HepG2 (cell line): Measurements from ENCODE around the gene RHOT2. TPM values are rescaled to one million over a fixed set of nuclear protein-coding genes. Genes with fewer than 3 reads are reported as not detected.

Experiments used
- DNMT3B ChIP-seq: conservative IDR thresholded peaks from 2 replicates; pipeline ENCODE4 v1.6.1; 2016; ENCODE audit warnings: missing biosample characterization, control low read depth
- JARID2 ChIP-seq: sonication (generic); formaldehyde crosslinking; IDR thresholded peaks from 2 replicates; pipeline ENCODE4 v1.8.1; 2023; ENCODE audit warnings: missing genetic modification reagents, inconsistent platforms; ENCODE audit not compliant: insufficient replicate concordance
- KAT8 ChIP-seq: IDR thresholded peaks from 2 replicates; pipeline ENCODE4 v1.6.1; 2016; ENCODE audit warnings: missing genetic modification reagents, missing compliant biosample characterization
- POGZ ChIP-seq: sonication (generic); formaldehyde crosslinking; IDR thresholded peaks from 2 replicates; pipeline ENCODE4 v1.4.0; 2020; ENCODE audit warnings: mild to moderate bottlenecking, missing genetic modification reagents
- SETDB1 ChIP-seq: sonication (generic); formaldehyde crosslinking; IDR thresholded peaks from 2 replicates; pipeline ENCODE4 v1.5.1; 2020; ENCODE audit warnings: missing genetic modification reagents, mild to moderate bottlenecking, borderline replicate concordance
- TEAD2 ChIP-seq: sonication (generic); formaldehyde crosslinking; IDR thresholded peaks from 2 replicates; pipeline ENCODE4 v1.9.0; 2021; ENCODE audit warnings: missing genetic modification reagents
- U2AF1 ChIP-seq: fragments of 200-400 bp; formaldehyde crosslinking; optimal IDR thresholded peaks from 2 replicates; pipeline ENCODE3; 2017; ENCODE audit warnings: mild to moderate bottlenecking, low read depth, low read length
- ZFP82 ChIP-seq: sonication (generic); formaldehyde crosslinking; IDR thresholded peaks from 2 replicates; pipeline ENCODE4 v1.5.1; 2020; ENCODE audit warnings: mild to moderate bottlenecking, missing genetic modification reagents, borderline replicate concordance
- ZMYM4 ChIP-seq: sonication (generic); formaldehyde crosslinking; IDR thresholded peaks from 2 replicates; pipeline ENCODE4 v1.8.1; 2023; ENCODE audit warnings: mild to moderate bottlenecking, missing genetic modification reagents
- ZNF253 ChIP-seq: sonication (generic); formaldehyde crosslinking; IDR thresholded peaks from 2 replicates; pipeline ENCODE4 v1.8.0; 2022; ENCODE audit warnings: mild to moderate bottlenecking, missing genetic modification reagents, borderline replicate concordance
- ZNF746 ChIP-seq: sonication (generic); formaldehyde crosslinking; IDR thresholded peaks from 2 replicates; pipeline ENCODE4 v1.8.0; 2022; ENCODE audit warnings: mild to moderate bottlenecking, missing genetic modification reagents
- polyA plus RNA-seq, 8 experiments: library from polyadenylated mRNA; depleted of rRNA in 3 of 8; stranded (reverse) in 7 of 8; unstranded in 1 of 8; fragments of >200 nt; fragmentation: Illumina TruSeq in 4 of 8; extraction: Trizol in 4 of 8; gene quantifications; 2 replicates each; pipeline versions ENCODE4 v1.2.1 to v1.2.3, GENCODE V29; 2011 to 2016; ENCODE audit warnings: low read depth in 4 of 8, missing spikeins in 1 of 8, mixed read lengths in 1 of 8; ENCODE audit not compliant: insufficient read depth in 1 of 8
- total RNA-seq, 5 experiments: library from RNA; depleted of rRNA; stranded (reverse); fragments of >200 nt; fragmentation: Illumina TruSeq; extraction: Trizol; gene quantifications; 2 replicates each; pipeline ENCODE4 v1.2.3, GENCODE V29; 2016; ENCODE audit warnings: low read depth in 1 of 5
- TF ChIP-seq, protein P1 (sequence below): sonication (generic); formaldehyde crosslinking; IDR thresholded peaks from 2 replicates; pipeline ENCODE4 v1.4.0; 2020; ENCODE audit warnings: mild to moderate bottlenecking, missing genetic modification reagents
- TF ChIP-seq, protein P2 (sequence below): sonication (generic); formaldehyde crosslinking; IDR thresholded peaks from 2 replicates; pipeline ENCODE4 v1.8.0; 2022; ENCODE audit warnings: mild to moderate bottlenecking, missing genetic modification reagents; ENCODE audit not compliant: insufficient replicate concordance
- TF ChIP-seq, protein P3 (sequence below): conservative IDR thresholded peaks from 2 replicates; pipeline ENCODE4 v1.6.1; 2018; ENCODE audit warnings: missing genetic modification reagents
- TF ChIP-seq, protein P4 (sequence below): sonication (generic); formaldehyde crosslinking; IDR thresholded peaks from 2 replicates; pipeline ENCODE4 v1.4.0; 2020; ENCODE audit warnings: missing genetic modification reagents, mild to moderate bottlenecking, borderline replicate concordance

RHOT2 gene
- total and polyA plus RNA-seq, 2 of the 13 experiments (the other 11 are each of a cell fraction or from before 2014, with no cell fraction given): 63.6 to 76.9 TPM

DNA sequence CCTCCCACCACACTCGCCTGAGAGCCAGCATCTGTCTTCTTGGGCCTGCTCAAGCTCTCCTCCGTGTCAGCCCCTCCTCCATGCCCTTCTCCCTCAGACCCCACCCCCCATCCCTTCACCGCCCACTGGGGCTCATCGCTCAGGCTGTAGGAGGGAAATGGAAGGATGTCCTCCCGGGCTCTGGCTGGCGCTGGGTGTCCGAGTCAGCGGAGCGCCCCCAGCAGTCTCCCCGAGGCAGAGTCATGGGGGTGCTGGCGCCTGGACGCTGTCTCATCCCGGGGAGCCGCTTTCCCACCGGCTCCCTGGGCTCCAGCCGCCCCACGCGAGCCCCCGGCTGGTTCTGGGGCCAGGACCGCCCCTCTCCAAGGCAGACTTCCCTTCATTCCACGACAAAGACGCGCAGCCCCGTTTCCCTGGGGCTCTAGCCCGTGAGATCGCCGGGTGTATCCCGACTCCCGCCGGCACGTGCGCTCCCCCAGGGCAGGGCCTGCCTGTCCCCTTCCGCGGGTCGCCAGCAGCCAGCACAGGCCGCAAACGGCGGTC, 52.6 kb downstream of the RHOT2 start (continued):
- TF ChIP-seq, protein P1, sequence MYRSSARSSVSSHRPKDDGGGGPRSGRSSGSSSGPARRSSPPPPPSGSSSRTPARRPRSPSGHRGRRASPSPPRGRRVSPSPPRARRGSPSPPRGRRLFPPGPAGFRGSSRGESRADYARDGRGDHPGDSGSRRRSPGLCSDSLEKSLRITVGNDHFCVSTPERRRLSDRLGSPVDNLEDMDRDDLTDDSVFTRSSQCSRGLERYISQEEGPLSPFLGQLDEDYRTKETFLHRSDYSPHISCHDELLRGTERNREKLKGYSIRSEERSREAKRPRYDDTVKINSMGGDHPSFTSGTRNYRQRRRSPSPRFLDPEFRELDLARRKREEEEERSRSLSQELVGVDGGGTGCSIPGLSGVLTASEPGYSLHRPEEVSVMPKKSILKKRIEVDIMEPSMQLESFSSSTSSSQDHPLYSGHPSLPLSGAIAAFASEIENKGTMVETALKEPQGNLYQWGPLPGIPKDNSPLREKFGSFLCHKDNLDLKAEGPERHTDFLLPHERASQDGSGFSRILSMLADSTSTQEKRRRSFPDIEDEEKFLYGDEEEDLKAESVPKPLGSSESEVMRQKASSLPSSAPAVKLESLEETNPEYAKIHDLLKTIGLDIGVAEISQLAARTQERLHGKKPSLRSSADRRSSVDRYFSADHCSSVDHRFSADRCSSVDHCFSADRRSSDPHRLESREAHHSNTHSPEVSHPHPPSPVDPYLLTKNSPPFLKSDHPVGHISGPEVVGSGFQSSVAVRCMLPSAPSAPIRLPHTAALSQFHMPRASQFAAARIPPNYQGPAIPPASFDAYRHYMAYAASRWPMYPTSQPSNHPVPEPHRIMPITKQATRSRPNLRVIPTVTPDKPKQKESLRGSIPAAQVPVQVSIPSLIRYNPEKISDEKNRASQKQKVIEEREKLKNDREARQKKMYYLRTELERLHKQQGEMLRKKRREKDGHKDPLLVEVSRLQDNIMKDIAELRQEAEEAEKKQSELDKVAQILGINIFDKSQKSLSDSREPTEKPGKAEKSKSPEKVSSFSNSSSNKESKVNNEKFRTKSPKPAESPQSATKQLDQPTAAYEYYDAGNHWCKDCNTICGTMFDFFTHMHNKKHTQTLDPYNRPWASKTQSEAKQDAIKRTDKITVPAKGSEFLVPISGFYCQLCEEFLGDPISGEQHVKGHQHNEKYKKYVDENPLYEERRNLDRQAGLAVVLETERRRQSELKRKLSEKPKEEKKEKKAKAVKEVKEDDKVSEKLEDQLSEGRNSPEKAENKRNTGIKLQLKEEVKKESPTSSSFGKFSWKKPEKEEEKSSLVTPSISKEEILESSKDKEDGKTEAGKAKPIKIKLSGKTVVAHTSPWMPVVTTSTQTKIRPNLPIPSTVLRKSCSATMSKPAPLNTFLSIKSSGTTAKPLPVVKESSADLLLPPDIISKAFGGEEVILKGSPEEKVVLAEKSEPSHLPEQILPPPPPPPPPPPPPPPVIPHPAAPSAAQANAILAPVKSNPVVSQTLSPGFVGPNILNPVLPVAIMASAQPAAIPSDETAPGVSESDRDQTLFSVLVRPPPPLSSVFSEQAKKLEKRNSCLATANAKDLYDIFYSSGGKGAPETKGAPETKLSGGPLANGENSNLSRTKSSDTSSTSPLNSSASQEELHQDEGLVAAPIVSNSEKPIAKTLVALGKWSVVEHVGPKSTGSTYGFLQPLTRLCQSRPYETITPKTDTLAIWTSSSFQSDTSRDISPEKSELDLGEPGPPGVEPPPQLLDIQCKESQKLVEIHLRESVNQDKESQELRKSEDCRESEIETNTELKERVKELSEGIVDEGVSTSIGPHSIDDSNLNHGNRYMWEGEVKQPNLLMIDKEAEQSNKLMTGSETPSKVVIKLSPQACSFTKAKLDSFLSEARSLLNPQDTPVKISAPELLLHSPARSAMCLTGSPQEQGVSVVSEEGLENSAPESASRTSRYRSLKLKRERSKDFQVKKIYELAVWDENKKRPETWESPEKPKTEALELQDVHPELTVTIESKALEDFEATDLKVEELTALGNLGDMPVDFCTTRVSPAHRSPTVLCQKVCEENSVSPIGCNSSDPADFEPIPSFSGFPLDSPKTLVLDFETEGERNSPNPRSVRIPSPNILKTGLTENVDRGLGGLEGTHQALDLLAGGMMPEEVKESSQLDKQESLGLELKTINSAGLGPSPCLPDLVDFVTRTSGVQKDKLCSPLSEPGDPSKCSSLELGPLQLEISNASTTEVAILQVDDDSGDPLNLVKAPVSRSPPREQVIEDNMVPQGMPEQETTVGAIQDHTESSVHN: no peak
- TF ChIP-seq, protein P2, sequence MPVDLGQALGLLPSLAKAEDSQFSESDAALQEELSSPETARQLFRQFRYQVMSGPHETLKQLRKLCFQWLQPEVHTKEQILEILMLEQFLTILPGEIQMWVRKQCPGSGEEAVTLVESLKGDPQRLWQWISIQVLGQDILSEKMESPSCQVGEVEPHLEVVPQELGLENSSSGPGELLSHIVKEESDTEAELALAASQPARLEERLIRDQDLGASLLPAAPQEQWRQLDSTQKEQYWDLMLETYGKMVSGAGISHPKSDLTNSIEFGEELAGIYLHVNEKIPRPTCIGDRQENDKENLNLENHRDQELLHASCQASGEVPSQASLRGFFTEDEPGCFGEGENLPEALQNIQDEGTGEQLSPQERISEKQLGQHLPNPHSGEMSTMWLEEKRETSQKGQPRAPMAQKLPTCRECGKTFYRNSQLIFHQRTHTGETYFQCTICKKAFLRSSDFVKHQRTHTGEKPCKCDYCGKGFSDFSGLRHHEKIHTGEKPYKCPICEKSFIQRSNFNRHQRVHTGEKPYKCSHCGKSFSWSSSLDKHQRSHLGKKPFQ: peak; percentile 27
- TF ChIP-seq ZNF253: 0 out of 2 replicates have a peak, but pooled peaks have one; percentile 53
- TF ChIP-seq, protein P3, sequence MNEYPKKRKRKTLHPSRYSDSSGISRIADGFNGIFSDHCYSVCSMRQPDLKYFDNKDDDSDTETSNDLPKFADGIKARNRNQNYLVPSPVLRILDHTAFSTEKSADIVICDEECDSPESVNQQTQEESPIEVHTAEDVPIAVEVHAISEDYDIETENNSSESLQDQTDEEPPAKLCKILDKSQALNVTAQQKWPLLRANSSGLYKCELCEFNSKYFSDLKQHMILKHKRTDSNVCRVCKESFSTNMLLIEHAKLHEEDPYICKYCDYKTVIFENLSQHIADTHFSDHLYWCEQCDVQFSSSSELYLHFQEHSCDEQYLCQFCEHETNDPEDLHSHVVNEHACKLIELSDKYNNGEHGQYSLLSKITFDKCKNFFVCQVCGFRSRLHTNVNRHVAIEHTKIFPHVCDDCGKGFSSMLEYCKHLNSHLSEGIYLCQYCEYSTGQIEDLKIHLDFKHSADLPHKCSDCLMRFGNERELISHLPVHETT (CRISPR knock-in tag): no peak
- TF ChIP-seq POGZ (CRISPR knock-in tag): 0 out of 2 replicates have a peak, but pooled peaks have one; percentile 10
- TF ChIP-seq KAT8 (CRISPR knock-in tag): no peak
- TF ChIP-seq ZFP82: peak; percentile 84
- no peak for TF ChIP-seq ZNF746
- TF ChIP-seq, protein P4, sequence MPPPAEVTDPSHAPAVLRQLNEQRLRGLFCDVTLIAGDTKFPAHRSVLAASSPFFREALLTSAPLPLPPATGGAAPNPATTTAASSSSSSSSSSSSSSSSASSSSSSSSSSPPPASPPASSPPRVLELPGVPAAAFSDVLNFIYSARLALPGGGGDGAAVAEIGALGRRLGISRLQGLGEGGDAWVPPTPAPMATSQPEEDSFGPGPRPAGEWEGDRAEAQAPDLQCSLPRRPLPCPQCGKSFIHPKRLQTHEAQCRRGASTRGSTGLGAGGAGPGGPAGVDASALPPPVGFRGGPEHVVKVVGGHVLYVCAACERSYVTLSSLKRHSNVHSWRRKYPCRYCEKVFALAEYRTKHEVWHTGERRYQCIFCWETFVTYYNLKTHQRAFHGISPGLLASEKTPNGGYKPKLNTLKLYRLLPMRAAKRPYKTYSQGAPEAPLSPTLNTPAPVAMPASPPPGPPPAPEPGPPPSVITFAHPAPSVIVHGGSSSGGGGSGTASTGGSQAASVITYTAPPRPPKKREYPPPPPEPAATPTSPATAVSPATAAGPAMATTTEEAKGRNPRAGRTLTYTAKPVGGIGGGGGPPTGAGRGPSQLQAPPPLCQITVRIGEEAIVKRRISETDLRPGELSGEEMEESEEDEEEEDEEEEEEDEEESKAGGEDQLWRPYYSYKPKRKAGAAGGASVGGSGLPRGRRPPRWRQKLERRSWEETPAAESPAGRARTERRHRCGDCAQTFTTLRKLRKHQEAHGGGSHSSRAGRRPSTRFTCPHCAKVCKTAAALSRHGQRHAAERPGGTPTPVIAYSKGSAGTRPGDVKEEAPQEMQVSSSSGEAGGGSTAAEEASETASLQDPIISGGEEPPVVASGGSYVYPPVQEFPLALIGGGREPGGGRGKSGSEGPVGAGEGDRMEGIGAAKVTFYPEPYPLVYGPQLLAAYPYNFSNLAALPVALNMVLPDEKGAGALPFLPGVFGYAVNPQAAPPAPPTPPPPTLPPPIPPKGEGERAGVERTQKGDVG (CRISPR knock-in tag): no peak
- no peak for TF ChIP-seq DNMT3B (CRISPR knock-in tag)
- no peak for TF ChIP-seq SETDB1 (CRISPR knock-in tag)
- TF ChIP-seq U2AF1: peak; percentile 21
- TF ChIP-seq JARID2 (CRISPR knock-in tag): no peak
- TF ChIP-seq ZMYM4: peak; percentile 48; the same call in 1 of the 2 replicates
- no peak for TF ChIP-seq TEAD2 (CRISPR knock-in tag)
